Natural killer cell (primary cell): ENCODE data around the gene CREG1. TPM values are rescaled to one million over a fixed set of nuclear protein-coding genes. Genes with fewer than 3 reads are reported as not detected.
A peak's percentile ranks its signal among the peaks of the same experiment; 100 is the strongest.

Experiments
- ATAC-seq, 3 donors: fragments of 150-1000 bp in 2 of 3; fragments of 200-7000 bp in 1 of 3; cut with Tn5 transposase; 1 replicate in 1 of 3; 2 replicates in 2 of 3; pipeline ENCODE4 v1.10.0; 2021; ENCODE audit warnings: mild to moderate bottlenecking in 2 of 3, moderate library complexity in 2 of 3
- DNase-seq, 2 donors: peaks; one replicate each; pipeline versions ENCODE4 v3.0.0 to v3.0.0-alpha.2; 2013 to 2021; ENCODE audit warnings: mixed read lengths in 1 of 2
- H3K27ac ChIP-seq: one replicate; pipeline ENCODE4 v1.5.1; 2013; ENCODE audit warnings: mild to moderate bottlenecking, low read length
- H3K27me3 ChIP-seq: one replicate; pipeline ENCODE4 v1.6.1; 2013; ENCODE audit warnings: low read length; ENCODE audit not compliant: control insufficient read depth, insufficient read depth
- H3K36me3 ChIP-seq: one replicate; pipeline ENCODE4 v1.6.1; 2013; ENCODE audit warnings: low read length; ENCODE audit not compliant: control insufficient read depth, insufficient read depth
- H3K4me1 ChIP-seq: one replicate; pipeline ENCODE4 v1.6.1; 2013; ENCODE audit warnings: low read length; ENCODE audit not compliant: control insufficient read depth, insufficient read depth
- H3K4me3 ChIP-seq: one replicate; pipeline ENCODE4 v1.5.1; 2013; ENCODE audit warnings: low read length
- H3K9me3 ChIP-seq: one replicate; pipeline ENCODE4 v1.6.1; 2013; ENCODE audit warnings: low read length; ENCODE audit not compliant: control insufficient read depth, insufficient read depth
- H3K27ac Mint-ChIP-seq, 2 donors: one replicate each; pipeline ENCODE4 v1.8.0; 2022; ENCODE audit warnings: mild to moderate bottlenecking in 2 of 2, mixed read lengths in 2 of 2, moderate library complexity in 1 of 2
- H3K27me3 Mint-ChIP-seq, 2 donors: one replicate each; pipeline ENCODE4 v1.8.0; 2022; ENCODE audit warnings: low read depth in 2 of 2, mixed read lengths in 2 of 2
- H3K36me3 Mint-ChIP-seq: one replicate; pipeline ENCODE4 v1.8.0; 2022; ENCODE audit warnings: mixed read lengths
- H3K4me1 Mint-ChIP-seq, 2 donors: one replicate each; pipeline ENCODE4 v1.8.0; 2022; ENCODE audit warnings: mixed read lengths in 2 of 2
- H3K4me3 Mint-ChIP-seq: one replicate; pipeline ENCODE4 v1.8.0; 2022; ENCODE audit warnings: mild to moderate bottlenecking, moderate library complexity, mixed read lengths
- H3K9me3 Mint-ChIP-seq, 2 donors: one replicate each; pipeline ENCODE4 v1.8.0; 2022; ENCODE audit warnings: mixed read lengths in 2 of 2
- CTCF ChIP-seq: fragments of 200-600 bp; IDR thresholded peaks from one replicate; pipeline ENCODE4 v1.8.0; 2022; ENCODE audit warnings: antibody characterized with exemption
- WGBS: methylation state at CpG from one replicate; pipeline ENCODE4 v1.1.7; 2013; ENCODE audit warnings: missing lambda C conversion rate; ENCODE audit not compliant: insufficient coverage; 5-methylcytosine and 5-hydroxymethylcytosine counted together
- intact Hi-C: fragments of 100-400 bp; cut with micrococcal nuclease; formaldehyde crosslinking; loops from one replicate; pipeline ENCODE4 v1.14.2; 2022
- total RNA-seq, 4 donors: library from RNA; stranded (reverse); fragments of 120-200 nt in 1 of 4; gene quantifications; one replicate each; pipeline versions ENCODE4 v1.2.3 to v1.2.4, GENCODE V29; 2013 to 2022

The CREG1 gene
- total RNA-seq, 3 donors from 2014 or later (not counting 1 experiment from before 2014, with no cell fraction given) = 6.7 to 15.8 (median 8.9) TPM

DNA sequence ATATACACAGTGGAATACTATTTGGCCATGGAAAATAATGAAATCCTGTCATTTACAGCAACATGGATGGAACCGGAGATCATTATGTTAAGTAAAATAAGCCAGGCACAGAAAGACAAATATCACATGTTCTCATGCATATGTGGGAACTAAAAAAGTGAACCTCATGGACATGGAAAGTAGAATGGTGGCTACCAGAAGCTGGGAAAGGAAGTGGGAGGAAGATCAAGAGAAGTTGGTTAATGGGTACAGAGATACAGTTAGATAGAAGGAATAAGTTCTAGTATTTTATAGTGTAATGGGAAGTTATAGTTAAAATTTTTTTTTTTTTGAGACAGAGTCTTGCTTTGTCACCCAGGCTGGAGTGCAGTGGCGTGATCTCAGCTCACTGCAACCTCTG is 34.8 kb upstream of the CREG1 start:
- Mint-ChIP-seq H3K9me3 (no peaks in the 10 kb centered on the region), H3K36me3 (no peaks in the 10 kb centered on the region), H3K4me3 (no peak overlapping the region), H3K27ac (no peak overlapping the region), H3K27me3 (peaks cover 0 to 6% of the 10 kb centered on the region in 2 donors), H3K4me1 (peaks cover 8 to 10% of the 10 kb centered on the region in 2 donors)
- no peaks in the 10 kb centered on the region for H3K9me3 ChIP-seq
- no peak for TF ChIP-seq CTCF
- intact Hi-C loops = no loop called here
- ATAC-seq (no peak), DNase-seq (no peak)
- no peaks in the 10 kb centered on the region for H3K4me1 ChIP-seq
- H3K27me3 ChIP-seq = no peaks in the 10 kb centered on the region
- WGBS = 100% methylated on average over 1 of the region's 2 CpGs
- no peaks in the 10 kb centered on the region for H3K36me3 ChIP-seq
- H3K4me3 ChIP-seq = no peak overlapping the region
- no peak overlapping the region for H3K27ac ChIP-seq

DNA sequence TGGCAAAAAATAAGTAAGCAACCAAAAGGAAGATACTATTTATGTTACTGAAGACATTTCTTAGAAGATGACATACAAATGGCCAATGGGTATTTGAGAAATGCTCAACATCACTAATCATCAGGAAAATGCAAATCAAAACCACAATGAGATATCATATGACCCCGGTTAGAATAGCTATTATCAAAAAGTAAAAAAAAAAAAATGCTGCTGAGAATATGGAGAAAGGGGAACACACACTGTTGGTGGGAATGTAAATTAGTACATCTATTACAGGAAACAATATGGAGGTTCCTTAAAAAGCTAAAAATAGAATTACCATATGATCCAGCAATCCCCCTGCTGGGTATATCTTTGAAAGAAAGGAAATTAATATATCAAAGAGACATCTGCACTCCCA is 34.3 kb upstream of the CREG1 start:
- Mint-ChIP-seq H3K27me3 (peaks cover 0 to 6% of the 10 kb centered on the region in 2 donors), H3K9me3 (no peaks in the 10 kb centered on the region), H3K4me1 (peaks cover 8 to 10% of the 10 kb centered on the region in 2 donors), H3K36me3 (no peaks in the 10 kb centered on the region), H3K27ac (no peak overlapping the region), H3K4me3 (no peak overlapping the region)
- intact Hi-C loops = no loop called here
- Histone ChIP-seq H3K27ac (no peak overlapping the region), H3K36me3 (no peaks in the 10 kb centered on the region), H3K4me1 (no peaks in the 10 kb centered on the region), H3K9me3 (no peaks in the 10 kb centered on the region), H3K27me3 (no peaks in the 10 kb centered on the region), H3K4me3 (no peak overlapping the region)
- ATAC-seq (no peak), DNase-seq (no peak)
- TF ChIP-seq CTCF = no peak
- no CpG with 5 or more reads among the region's 1 CpG for WGBS

DNA sequence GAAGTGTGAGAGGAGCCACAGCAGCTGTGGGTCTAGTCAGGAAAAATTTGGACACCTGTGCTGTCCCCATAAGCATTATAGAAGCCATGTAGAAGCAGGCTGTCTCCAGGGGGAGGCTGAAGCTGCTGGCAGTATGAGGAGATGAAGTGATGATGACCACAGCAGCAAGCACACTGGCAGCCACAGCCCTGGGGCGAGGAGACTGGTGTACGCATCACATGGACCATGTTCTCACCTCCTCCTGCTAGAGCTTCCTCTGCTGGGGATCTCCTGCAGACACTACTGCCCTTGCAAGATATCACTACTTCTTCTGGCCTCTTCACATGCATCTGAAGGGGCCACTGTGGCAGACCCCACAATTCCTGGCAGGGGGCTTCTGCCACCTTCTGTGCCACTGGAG is 33.8 kb upstream of the CREG1 start:
- H3K27ac ChIP-seq = no peak overlapping the region
- H3K9me3 ChIP-seq = no peaks in the 10 kb centered on the region
- peaks cover 0 to 6% of the 10 kb centered on the region in 2 donors for H3K27me3 Mint-ChIP-seq
- TF ChIP-seq CTCF = no peak
- peaks cover 8 to 10% of the 10 kb centered on the region in 2 donors for H3K4me1 Mint-ChIP-seq
- H3K9me3 Mint-ChIP-seq = no peaks in the 10 kb centered on the region
- no peaks in the 10 kb centered on the region for H3K36me3 Mint-ChIP-seq
- no peaks in the 10 kb centered on the region for H3K27me3 ChIP-seq
- no peak overlapping the region for H3K4me3 ChIP-seq
- H3K36me3 ChIP-seq = no peaks in the 10 kb centered on the region
- no peaks in the 10 kb centered on the region for H3K4me1 ChIP-seq
- ATAC-seq (peak; percentile 63 to 98 (median 78)), DNase-seq (no peak)
- WGBS = 46% methylated on average over 2 of the region's 2 CpGs
- no peak overlapping the region for H3K27ac Mint-ChIP-seq
- intact Hi-C loops = no loop called here
- no peak overlapping the region for H3K4me3 Mint-ChIP-seq

DNA sequence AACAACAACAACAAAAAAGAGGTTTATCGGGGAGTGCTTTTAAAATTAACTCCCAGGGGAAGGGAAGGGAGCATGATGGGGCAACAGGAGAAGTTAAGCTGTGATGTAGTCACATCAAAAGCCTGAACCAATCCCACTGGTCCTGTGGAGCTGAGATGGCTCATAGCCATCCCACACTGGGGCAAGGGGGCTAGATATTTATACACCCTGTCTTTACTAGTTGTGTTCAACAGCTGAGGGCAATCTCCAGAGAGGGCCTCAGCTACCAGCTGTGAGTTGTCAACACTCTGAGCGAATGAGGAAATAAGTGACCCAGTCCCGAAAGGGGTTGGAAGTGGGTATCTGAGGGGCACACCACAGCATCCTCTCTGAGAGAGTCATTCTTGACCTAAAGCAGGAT is 31.0 kb upstream of the CREG1 start:
- DNase-seq = no peak
- no peaks in the 10 kb centered on the region for H3K27me3 ChIP-seq
- no peak overlapping the region for H3K27ac ChIP-seq
- no peaks in the 10 kb centered on the region for H3K9me3 Mint-ChIP-seq
- H3K4me3 Mint-ChIP-seq = no peak overlapping the region
- H3K4me1 ChIP-seq = no peaks in the 10 kb centered on the region
- TF ChIP-seq CTCF = no peak
- peaks cover 8 to 10% of the 10 kb centered on the region in 2 donors for H3K4me1 Mint-ChIP-seq
- H3K9me3 ChIP-seq = no peaks in the 10 kb centered on the region
- H3K36me3 ChIP-seq = no peaks in the 10 kb centered on the region
- H3K36me3 Mint-ChIP-seq = no peaks in the 10 kb centered on the region
- WGBS = 87% methylated on average over 2 of the region's 3 CpGs
- H3K27me3 Mint-ChIP-seq = peaks cover 0 to 6% of the 10 kb centered on the region in 2 donors
- intact Hi-C loops = no loop called here
- no peak overlapping the region for H3K4me3 ChIP-seq
- no peak overlapping the region for H3K27ac Mint-ChIP-seq
- no peak for ATAC-seq
